ENCODE data around the gene RAB7A.

RAB7A gene

GRCh38 chr3:128726023-128727016 lies at the start of gene RAB7A:
Gene RAB7A (plus strand): TSS chr3:128726183. CDS start chr3:128795368, 69,185 bp downstream.
- peak; percentile 97 for DNase-seq (ENCODE audit: low spot score)

GRCh38 chr3:128679338-128679737 lies 46.6 kb upstream of the RAB7A start:
- DNase-seq (ENCODE audit: low spot score): no peak

GRCh38 chr3:128680603-128681368 lies 45.2 kb upstream of the RAB7A start:
- DNase-seq (ENCODE audit: low spot score): peak; percentile 99

DNA sequence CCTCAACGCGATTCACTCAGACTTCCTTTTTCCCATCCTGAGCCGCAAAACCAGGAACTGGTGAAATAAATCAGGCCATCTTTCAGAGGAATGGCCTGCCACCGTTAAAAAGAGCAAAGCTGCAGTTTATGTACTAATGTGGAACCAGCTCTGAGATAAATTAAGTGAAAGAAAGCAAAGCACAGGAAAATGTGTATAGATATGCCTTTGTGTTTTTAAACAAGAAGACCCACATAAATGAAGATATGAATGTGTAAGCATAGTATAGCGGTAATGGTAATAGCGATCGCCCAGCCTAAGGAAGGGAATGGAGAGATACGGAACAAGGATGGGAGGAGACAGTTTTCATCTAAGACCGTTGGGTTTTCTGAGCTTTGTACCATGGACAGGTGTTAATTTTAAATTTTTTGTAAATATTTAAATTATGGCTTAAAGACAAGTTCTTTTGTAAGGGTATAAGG lies 44.6 kb upstream of the RAB7A start:
- no peak for DNase-seq (ENCODE audit: low spot score)

- no peak for DNase-seq (ENCODE audit: low spot score)
Measured at GRCh38 chr3:128683957-128684356, 42.0 kb upstream of the RAB7A start.

DNA sequence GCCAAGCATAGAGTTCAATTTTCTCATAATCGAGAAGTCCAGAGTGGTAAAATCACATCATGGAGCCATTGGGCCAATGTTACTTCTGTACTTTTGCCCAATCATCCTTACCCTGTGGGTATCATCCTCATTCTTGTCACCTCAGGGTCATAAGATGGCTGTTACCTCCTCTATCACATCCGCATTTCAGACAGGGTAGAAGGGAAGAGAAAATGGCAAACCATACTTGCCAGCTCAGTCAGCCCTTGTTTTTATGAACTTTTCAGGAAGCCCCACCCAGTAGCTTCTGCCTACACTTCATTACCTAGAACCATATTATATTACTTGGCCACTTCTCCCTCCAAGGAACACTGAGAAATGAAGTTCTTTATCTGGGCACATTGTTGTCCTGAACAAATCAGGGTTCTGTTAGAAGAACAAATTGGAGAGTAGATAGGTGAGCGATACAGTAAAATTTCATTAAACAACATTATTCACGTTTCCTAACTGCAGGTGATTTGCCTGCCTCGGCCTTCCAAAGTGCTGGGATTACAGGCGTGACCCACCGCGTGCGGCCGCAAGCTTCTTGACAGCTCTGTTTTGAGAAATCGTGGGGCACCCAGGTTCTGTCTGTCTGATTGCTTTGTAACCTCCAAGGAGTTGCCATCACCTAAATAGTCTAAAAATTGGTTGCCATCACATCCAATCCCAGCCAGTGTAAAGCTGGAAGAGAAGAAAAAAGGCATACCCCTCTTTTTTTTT lies 40.8 kb upstream of the RAB7A start:
- no peak for DNase-seq (ENCODE audit: low spot score)

DNA sequence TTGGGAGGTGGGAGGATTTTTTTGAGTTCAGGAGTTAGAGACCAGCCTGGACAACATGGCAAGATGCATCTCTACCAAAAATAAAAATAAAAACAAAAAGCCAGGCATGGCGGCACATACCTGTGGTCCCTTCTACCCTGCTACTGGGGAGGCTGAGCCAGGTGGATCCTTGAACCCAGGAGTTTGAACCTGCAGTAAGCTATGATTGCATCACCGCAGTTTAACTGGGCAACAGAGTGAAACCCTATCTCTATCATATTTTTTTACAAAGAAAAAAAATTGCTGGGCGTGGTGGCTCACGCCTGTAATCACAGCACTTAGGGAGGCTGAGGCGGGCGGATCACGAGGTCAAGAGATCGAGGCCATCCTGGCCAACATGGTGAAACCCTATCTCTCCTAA lies 39.5 kb upstream of the RAB7A start:
- no peak for DNase-seq (ENCODE audit: low spot score)

DNA sequence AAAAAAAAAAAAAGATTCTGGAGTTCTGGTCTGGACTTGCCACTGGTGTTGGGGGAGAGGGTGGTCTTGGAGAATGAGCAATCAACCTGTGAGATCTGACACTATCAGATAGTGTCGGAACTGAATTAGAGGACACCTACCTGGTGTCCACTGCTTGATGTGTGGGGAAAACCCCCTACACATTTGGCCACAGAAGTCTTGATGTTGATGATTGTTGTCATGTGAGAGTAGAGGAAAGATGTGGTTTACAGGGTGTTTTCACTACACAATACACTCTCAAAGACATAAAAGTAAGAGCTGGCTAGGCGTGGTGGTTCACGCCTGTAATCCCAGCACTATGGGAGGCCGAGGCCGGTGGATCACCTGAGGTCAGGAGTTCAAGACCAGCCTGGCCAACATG lies 36.9 kb upstream of the RAB7A start:
- no peak for DNase-seq (ENCODE audit: low spot score)

DNA sequence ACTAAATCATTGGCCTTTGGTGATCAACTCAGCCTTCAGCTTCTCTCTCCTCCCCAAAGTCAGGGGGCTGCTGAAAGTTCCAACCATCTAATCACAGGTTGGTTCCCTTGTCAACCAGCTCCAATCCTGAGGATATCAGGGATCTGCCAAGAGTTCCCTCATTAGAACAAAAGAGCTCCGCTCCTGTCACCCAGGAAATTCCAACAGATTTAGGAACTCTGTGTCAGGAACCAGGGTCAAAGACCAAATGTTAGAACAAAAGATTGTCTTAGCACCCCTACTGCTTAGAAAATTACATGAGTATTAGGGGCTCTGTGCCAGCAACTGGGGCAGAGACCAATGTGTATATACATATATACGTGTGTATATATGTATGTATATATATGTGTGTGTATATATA lies 32.3 kb upstream of the RAB7A start:
- DNase-seq (ENCODE audit: low spot score): no peak

DNA sequence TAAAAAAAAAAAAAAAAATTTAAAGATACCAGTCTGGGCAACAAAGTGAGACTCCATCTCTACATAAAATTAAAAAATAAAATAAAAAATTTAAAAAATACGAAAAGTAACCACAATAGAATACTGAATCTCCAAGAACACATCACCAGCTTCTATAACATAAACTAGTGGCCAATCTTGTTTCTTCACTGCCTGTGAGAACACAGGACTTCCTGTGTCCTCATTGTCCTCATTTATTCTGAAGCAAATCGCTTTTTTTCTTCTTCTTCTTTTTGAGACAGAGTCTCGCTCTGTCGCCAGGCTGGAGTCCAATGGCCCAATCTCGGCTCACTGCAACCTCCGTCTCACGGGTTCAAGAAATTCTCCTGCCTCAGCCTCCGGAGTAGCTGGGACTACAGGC lies 28.6 kb upstream of the RAB7A start:
- DNase-seq (ENCODE audit: low spot score): no peak

DNA sequence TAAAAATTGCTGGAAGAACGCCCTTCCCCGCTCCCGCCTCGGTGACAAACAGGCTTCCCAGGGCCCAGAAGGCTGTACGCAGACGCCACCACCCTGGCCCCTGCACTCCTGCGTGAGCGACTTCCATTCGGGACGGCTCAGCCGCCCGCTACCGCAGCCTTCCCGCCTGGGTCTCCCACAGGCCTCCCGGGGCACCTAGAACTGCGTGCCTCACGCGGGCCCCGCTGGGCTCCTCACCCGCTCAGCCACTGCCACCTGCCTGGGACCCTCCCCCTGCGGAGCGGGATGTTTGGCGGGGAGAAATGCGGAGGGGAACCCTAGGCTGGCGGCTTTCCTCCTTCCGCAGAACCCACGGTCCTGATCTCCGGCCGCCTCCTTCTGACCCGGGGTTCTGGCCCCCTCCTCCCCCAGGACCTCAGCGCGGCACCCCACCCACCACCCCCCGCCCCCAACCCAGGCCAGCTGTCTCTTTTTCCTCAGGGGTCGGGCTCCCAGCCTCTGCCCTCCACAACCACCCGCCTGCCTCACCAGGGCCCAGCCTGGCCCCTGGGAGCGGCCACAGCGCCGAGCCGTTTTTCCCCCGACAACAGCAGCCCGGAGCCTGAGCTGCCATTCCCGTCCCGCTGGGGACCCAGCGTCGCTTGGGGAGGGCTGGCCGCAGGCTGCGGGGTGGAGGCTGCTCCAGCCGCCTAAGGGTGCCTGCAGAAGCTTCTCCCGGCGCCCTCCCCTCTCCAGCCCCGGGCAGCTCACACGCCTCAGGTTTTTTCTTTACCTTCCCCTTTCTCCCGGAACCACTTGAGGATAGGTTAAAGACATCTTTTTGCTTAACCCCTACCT lies 27.6 kb upstream of the RAB7A start:
- peak; percentile 71 for DNase-seq (ENCODE audit: low spot score)

- peak; percentile 55 for DNase-seq (ENCODE audit: low spot score)
Measured at GRCh38 chr3:128701342-128702212, 24.4 kb upstream of the RAB7A start.

DNA sequence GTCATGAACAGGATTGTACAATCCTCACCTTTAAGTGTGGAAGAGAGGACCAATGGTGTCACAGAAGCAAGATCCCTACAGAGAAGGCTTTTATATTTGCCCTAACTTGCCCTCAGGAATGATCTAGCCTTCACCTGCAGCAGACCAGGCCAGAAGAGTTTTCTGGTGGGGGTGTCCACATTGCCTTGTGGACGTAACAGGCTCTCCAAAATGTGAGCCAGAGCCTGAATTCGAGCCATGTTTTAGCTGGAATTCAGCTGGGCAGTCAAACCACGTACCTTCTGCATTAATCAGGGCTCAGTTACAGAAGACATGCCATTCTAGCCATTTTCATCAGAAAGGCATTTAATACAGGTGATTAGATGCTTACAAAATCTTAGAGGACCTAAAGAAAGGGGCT lies 23.6 kb upstream of the RAB7A start:
- DNase-seq (ENCODE audit: low spot score): no peak

DNA sequence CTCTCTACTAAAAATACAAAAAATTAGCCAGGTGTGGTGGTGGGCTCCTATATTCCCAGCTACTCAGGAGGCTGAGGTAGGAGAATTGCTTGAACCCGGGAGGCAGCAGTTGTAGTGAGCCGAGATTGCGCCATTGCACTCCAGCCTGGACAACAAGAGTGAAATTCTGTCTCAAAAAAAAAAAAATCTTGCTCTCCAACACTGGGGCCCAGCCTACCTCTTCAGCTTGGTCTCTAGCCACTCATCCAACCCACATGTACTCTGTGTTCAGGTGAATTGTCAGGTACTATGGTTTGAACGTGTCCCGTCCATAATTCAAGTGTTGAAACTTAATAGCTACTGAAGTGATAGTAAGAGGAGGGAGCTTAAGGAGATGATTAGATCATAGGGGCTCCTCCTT lies 22.4 kb upstream of the RAB7A start:
- DNase-seq (ENCODE audit: low spot score): no peak

DNA sequence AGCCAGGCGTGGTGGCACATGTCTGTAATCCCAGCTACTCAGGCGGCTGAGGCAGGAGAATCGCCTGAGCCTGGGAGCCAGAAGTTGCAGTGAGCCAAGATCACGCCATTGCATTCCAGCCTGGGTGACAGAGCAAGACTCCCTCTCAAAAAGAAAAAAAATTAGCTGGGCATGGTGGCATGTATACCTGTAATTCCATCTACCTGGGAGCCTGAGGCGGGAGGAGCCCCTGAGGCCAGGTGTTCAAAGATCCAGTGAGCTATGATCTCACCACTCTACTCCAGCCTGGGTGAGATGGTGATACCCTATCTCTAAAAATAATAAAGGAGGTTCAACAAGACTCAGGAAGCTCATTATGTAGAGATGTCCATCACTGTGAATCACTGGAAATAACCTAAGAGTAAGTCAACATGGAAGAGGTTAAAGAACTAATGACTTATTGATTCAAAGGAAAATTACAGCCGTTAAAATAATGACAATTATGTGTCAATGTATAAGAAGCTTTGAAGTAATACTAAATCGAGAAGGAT lies 19.8 kb upstream of the RAB7A start:
- DNase-seq (ENCODE audit: low spot score): no peak

- DNase-seq (ENCODE audit: low spot score): no peak
Measured at GRCh38 chr3:128707928-128708494, 18.0 kb upstream of the RAB7A start.

GRCh38 chr3:128709038-128709437 lies 16.9 kb upstream of the RAB7A start:
- no peak for DNase-seq (ENCODE audit: low spot score)

GRCh38 chr3:128709506-128710210 lies 16.3 kb upstream of the RAB7A start:
- no peak for DNase-seq (ENCODE audit: low spot score)

DNA sequence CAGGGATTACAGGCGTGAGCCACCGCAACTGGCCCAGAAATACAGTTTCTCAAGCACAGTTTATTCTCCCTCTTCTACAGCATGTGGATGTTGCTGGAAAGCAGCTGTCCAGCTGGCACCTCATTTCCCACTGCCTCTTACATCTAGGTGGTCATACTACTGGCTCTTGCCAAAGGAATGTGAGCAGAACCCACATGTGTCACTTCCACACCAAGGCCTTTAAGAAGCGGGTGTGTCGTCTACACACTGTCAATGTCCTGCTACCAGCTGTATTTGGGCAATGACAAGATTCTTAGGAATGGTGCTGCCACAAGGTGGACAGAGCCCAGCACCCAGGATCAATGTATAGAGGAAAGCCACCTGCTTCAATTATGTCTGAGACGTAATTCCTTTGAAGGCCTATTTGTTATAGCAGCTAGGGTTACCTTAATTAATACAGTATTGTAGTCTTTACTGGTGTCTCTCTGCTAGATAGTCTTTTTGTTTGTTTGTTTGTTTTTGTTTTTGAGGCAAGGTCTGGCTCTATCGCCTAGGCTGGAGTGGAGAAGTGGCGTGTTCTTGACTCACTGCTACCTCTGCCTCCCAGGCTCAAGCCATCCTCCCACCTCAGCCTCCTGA lies 15.1 kb upstream of the RAB7A start:
- no peak for DNase-seq (ENCODE audit: low spot score)

All from AG08396 (cell line).